SK-N-SH (cell line): ENCODE results near the gene ARHGAP4. TPM values are rescaled to one million over a fixed set of nuclear protein-coding genes. Genes with fewer than 3 reads are reported as not detected.

Experiments
- CTCF ChIA-PET: fragments of 300-600, 350-600 bp; formaldehyde crosslinking; extraction: SDS; loops from one replicate; lab custom pipeline; 2021; lab: Yijun Ruan, JAX
- POLR2A ChIA-PET: fragments of 350-600 bp; sonication (Branson Sonifier 250); formaldehyde crosslinking; extraction: SDS; loops from one replicate; lab custom pipeline; 2020; ENCODE audit warnings: antibody characterized with exemption, inconsistent platforms; lab: Yijun Ruan, JAX
- DNase-seq: peaks from one replicate; pipeline ENCODE4 v3.0.0; 2012
- H2AFZ ChIP-seq: fragments of 200-600 bp; sonication (generic); 2 replicates; pipeline ENCODE4 v1.8.1; 2016; ENCODE audit warnings: antibody characterized with exemption, mild to moderate bottlenecking, low read depth
- H3F3A ChIP-seq: fragments of 200-600 bp; sonication (generic); replicated peaks from 2 replicates; pipeline ENCODE3; 2016; ENCODE audit warnings: antibody characterized with exemption, mild to moderate bottlenecking; ENCODE audit not compliant: insufficient read depth
- H3K27ac ChIP-seq, 2 experiments: fragments of 200-500 bp in 1 of 2; fragments of 200-600 bp in 1 of 2; sonication (Bioruptor generic) in 1 of 2; sonication (generic), shearing (Covaris generic) in 1 of 2; 2 replicates each; pipeline versions ENCODE4 v1.5.1 to v1.6.1; 2014 to 2016; ENCODE audit warnings: low read depth in 2 of 2, inconsistent platforms in 1 of 2, low read length in 1 of 2, mild to moderate bottlenecking in 1 of 2, mixed read lengths in 1 of 2
- H3K27me3 ChIP-seq: fragments of 200-600 bp; sonication (generic), shearing (Covaris generic); 2 replicates; pipeline ENCODE4 v1.6.1; 2016; ENCODE audit warnings: mixed run types; ENCODE audit not compliant: insufficient read depth
- H3K36me3 ChIP-seq, 2 experiments: fragments of 200-500 bp in 1 of 2; fragments of 200-600 bp in 1 of 2; sonication (Bioruptor generic) in 1 of 2; sonication (generic) in 1 of 2; replicated peaks in 1 of 2; 2 replicates each; pipeline versions ENCODE3 to v1.5.1; 2014 to 2016; ENCODE audit warnings: low read length in 1 of 2, mild to moderate bottlenecking in 1 of 2; ENCODE audit not compliant: insufficient read depth in 2 of 2, control insufficient read depth in 1 of 2
- H3K4me1 ChIP-seq, 2 experiments: fragments of 200-500 bp in 1 of 2; fragments of 200-600 bp in 1 of 2; sonication (Bioruptor generic) in 1 of 2; sonication (generic), shearing (Covaris generic) in 1 of 2; 2 replicates each; pipeline versions ENCODE4 v1.5.1 to v1.6.1; 2014 to 2016; ENCODE audit warnings: low read depth in 1 of 2, low read length in 1 of 2, mixed run types in 1 of 2; ENCODE audit not compliant: insufficient read depth in 2 of 2, control insufficient read depth in 1 of 2
- H3K4me2 ChIP-seq: fragments of 200-600 bp; sonication (generic), shearing (Covaris generic); 2 replicates; pipeline ENCODE4 v1.6.1; 2017; ENCODE audit warnings: mixed run types
- H3K4me3 ChIP-seq, 2 experiments: fragments of 200-500 bp in 1 of 2; fragments of 200-600 bp in 1 of 2; sonication (Bioruptor generic) in 1 of 2; sonication (generic), shearing (Covaris generic) in 1 of 2; 2 replicates each; pipeline versions ENCODE4 v1.5.1 to v1.8.1; 2014 to 2016; ENCODE audit warnings: low read depth in 2 of 2, inconsistent platforms in 1 of 2, low read length in 1 of 2, mild to moderate bottlenecking in 1 of 2, mixed read lengths in 1 of 2, moderate library complexity in 1 of 2
- H3K79me2 ChIP-seq: fragments of 200-600 bp; sonication (generic); 2 replicates; pipeline ENCODE4 v1.8.1; 2017; ENCODE audit warnings: mild to moderate bottlenecking; ENCODE audit not compliant: insufficient read depth
- H3K9ac ChIP-seq: fragments of 200-600 bp; sonication (generic); 2 replicates; pipeline ENCODE4 v1.6.1; 2017; ENCODE audit warnings: mixed run types
- H3K9me2 ChIP-seq: fragments of 200-600 bp; sonication (generic); 2 replicates; pipeline ENCODE4 v1.6.1; 2017; ENCODE audit warnings: mixed run types
- H3K9me3 ChIP-seq: fragments of 200-600 bp; sonication (generic); 2 replicates; pipeline ENCODE4 v1.6.1; 2017; ENCODE audit warnings: mixed run types, mild to moderate bottlenecking, moderate library complexity
- H4K20me1 ChIP-seq: fragments of 200-600 bp; sonication (generic); 2 replicates; pipeline ENCODE4 v1.6.1; 2017; ENCODE audit warnings: mild to moderate bottlenecking, mixed run types; ENCODE audit not compliant: insufficient read depth
- ELF1 ChIP-seq: IDR thresholded peaks from 2 replicates; pipeline ENCODE4 v1.4.0; 2012
- EP300 ChIP-seq, 2 experiments: IDR thresholded peaks; 2 replicates each; pipeline versions ENCODE4 v1.4.0 to v1.6.1; 2012; ENCODE audit warnings: borderline replicate concordance in 1 of 2, low read depth in 1 of 2, low read length in 1 of 2
- EZH2phosphoT487 ChIP-seq: fragments of 200-600 bp; sonication (generic); IDR thresholded peaks from 2 replicates; pipeline ENCODE4 v1.6.1; 2017; ENCODE audit warnings: low read depth, mixed run types, mild to moderate bottlenecking, antibody characterized with exemption, moderate library complexity, borderline replicate concordance
- FOSL2 ChIP-seq: IDR thresholded peaks from 2 replicates; pipeline ENCODE4 v1.4.0; 2012; ENCODE audit warnings: low read depth, mild to moderate bottlenecking, moderate library complexity, borderline replicate concordance
- FOXJ3 ChIP-seq: sonication (generic); formaldehyde crosslinking; IDR thresholded peaks from 2 replicates; pipeline ENCODE4 v1.5.1; 2020; ENCODE audit warnings: mild to moderate bottlenecking, missing genetic modification reagents
- GABPA ChIP-seq: IDR thresholded peaks from 2 replicates; pipeline ENCODE4 v1.4.0; 2012; ENCODE audit warnings: low read depth, mild to moderate bottlenecking
- JUND ChIP-seq: IDR thresholded peaks from 2 replicates; pipeline ENCODE4 v1.4.0; 2012
- MEF2A ChIP-seq: IDR thresholded peaks from 2 replicates; pipeline ENCODE4 v1.4.0; 2012; ENCODE audit warnings: low read depth, borderline replicate concordance
- MXI1 ChIP-seq: IDR thresholded peaks from 2 replicates; pipeline ENCODE4 v1.6.1; 2012; ENCODE audit warnings: mild to moderate bottlenecking, low read depth, low read length, improper control_type of control experiment
- NRF1 ChIP-seq: IDR thresholded peaks from 2 replicates; pipeline ENCODE4 v1.6.1; 2012; ENCODE audit warnings: low read depth, mild to moderate bottlenecking, low read length
- RAD21 ChIP-seq: IDR thresholded peaks from 2 replicates; pipeline ENCODE4 v1.6.1; 2012; ENCODE audit warnings: mild to moderate bottlenecking, low read length
- RXRA ChIP-seq: IDR thresholded peaks from 2 replicates; pipeline ENCODE4 v1.4.0; 2012; ENCODE audit warnings: low read depth, mild to moderate bottlenecking, borderline replicate concordance
- TCF12 ChIP-seq: IDR thresholded peaks from 2 replicates; pipeline ENCODE4 v1.4.0; 2012
- WGBS: methylation state at CpG from one replicate; pipeline ENCODE4 v1.1.6; 2017; ENCODE audit warnings: low lambda C conversion rate; 5-methylcytosine and 5-hydroxymethylcytosine counted together
- polyA plus RNA-seq, 3 experiments: library from polyadenylated mRNA; depleted of rRNA; stranded (reverse); fragments of >200 nt; gene quantifications; 2 replicates each; pipeline ENCODE4 v1.2.3, GENCODE V29; 2012
- TF ChIP-seq, protein P1 (sequence below): IDR thresholded peaks from 2 replicates; pipeline ENCODE4; 2012

Gene ARHGAP4
- polyA plus RNA-seq, 1 of the 3 experiments (the other 2 are of a cell fraction) = 1.6 TPM

DNA sequence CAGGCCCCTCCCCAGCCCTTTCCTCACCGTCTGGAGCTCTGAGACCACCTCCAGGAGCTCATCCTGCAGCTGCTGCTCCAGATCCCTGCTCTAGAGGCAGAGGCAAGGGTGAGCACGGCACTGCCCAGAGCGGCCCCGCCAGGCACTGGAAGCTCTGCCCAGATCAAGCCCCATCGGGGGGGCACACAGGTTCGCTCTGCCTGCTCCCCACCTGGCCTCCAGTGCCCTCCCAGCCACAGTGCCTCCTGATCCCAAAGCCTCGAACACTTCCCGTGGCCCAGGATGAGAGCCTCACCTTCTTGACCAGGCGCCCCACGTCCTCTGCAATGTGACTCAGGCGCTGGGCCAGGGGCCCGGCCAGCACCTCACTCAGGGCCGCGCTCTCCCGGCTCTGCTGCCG is 5.0 kb downstream of the ARHGAP4 start:
- no peaks in the 10 kb centered on the region for H3K79me2 ChIP-seq
- POLR2A ChIA-PET = interaction anchor here (1.5 to 3.0 kb wide), 4 partner anchors 10 to 155 kb away, joined by 5 to 14 read pairs (median 9); partner anchors contain the start of genes IDH3G and SSR4
- H3K4me3 ChIP-seq = no peak overlapping the region
- CTCF ChIA-PET = interaction anchor here (0.9 to 16.7 kb wide), 9 partner anchors 12 to 161 kb away, joined by 3 to 271 read pairs (median 4); partner anchors contain the start of gene RENBP
- no peak overlapping the region for H3K4me2 ChIP-seq
- no peak overlapping the region for H2AFZ ChIP-seq
- peak; percentile 47 for DNase-seq
- TF ChIP-seq RXRA (no peak), FOSL2 (no peak), MXI1 (no peak)
- TF ChIP-seq, all 33 proteins: peak for 0
- WGBS = 61% methylated on average over 12 of the region's 16 CpGs
- H3K4me1 ChIP-seq = peaks cover 0 to 51% of the 10 kb centered on the region in 2 experiments; a peak in 1 of 4 replicates
- peaks cover 8% of the 10 kb centered on the region for H3F3A ChIP-seq
- H3K9ac ChIP-seq = no peak overlapping the region
- no peaks in the 10 kb centered on the region for H3K9me3 ChIP-seq
- no peaks in the 10 kb centered on the region for H4K20me1 ChIP-seq
- H3K9me2 ChIP-seq = no peaks in the 10 kb centered on the region
- H3K36me3 ChIP-seq = no peaks in the 10 kb centered on the region
- peak overlapping the region in 1 of 2 experiments; percentile 92; a peak in 2 of 4 replicates for H3K27ac ChIP-seq
- H3K27me3 ChIP-seq = peaks cover 44% of the 10 kb centered on the region

DNA sequence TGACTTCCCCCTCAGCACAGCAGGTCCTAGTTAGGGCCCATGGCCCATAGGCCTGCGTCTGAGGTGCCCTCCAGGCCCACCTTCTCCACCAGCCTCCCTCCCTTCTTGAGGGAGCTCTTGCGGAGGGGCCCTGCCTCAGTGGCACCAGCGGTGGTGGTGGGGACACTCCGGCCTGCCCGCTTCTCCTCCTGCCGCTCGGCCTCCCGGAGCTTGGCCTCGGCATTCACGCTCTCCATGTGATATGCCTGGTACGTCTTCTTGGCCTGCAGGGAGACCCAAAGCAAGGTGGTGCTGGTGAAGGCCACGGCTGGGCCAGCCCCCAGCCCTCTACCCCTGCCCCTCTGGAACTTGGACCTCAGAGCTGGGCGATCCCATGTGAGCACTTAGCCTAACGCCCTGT is 5.5 kb downstream of the ARHGAP4 start:
- Histone ChIP-seq H3K27me3 (peaks cover 44% of the 10 kb centered on the region), H3F3A (peaks cover 8% of the 10 kb centered on the region), H3K27ac (peak overlapping the region in 1 of 2 experiments; percentile 92; a peak in 2 of 4 replicates), H3K4me3 (no peak overlapping the region), H3K79me2 (no peaks in the 10 kb centered on the region), H3K9me3 (no peaks in the 10 kb centered on the region), H3K9ac (no peak overlapping the region), H3K4me1 (peaks cover 0 to 46% of the 10 kb centered on the region in 2 experiments; a peak in 1 of 4 replicates), H3K36me3 (no peaks in the 10 kb centered on the region), H3K9me2 (no peaks in the 10 kb centered on the region), H3K4me2 (no peak overlapping the region), H4K20me1 (no peaks in the 10 kb centered on the region), H2AFZ (no peak overlapping the region)
- ChIA-PET POLR2A (interaction anchor here (1.1 to 2.9 kb wide), 3 partner anchors 10 to 42 kb away, joined by 3 to 9 read pairs (median 9); no protein-coding TSS in a partner anchor), CTCF (interaction anchor here (1.0 to 16.7 kb wide), 5 partner anchors 11 to 160 kb away, joined by 3 to 271 read pairs (median 5); partner anchors contain the start of gene RENBP)
- WGBS = 70% methylated on average over 10 of the region's 14 CpGs
- TF ChIP-seq FOXJ3 (CRISPR knock-in tag) (no peak), EZH2phosphoT487 (no peak), EP300 (IDR thresholded peaks at IDR 0.05; ENCODE audit: borderline replicate concordance in 1 of 2, low read depth in 1 of 2, low read length in 1 of 2) (no peak), MEF2A (no peak), JUND (no peak), RAD21 (no peak), NRF1 (no peak), ELF1 (no peak), GABPA (no peak), TCF12 (no peak)
- TF ChIP-seq, protein P1, sequence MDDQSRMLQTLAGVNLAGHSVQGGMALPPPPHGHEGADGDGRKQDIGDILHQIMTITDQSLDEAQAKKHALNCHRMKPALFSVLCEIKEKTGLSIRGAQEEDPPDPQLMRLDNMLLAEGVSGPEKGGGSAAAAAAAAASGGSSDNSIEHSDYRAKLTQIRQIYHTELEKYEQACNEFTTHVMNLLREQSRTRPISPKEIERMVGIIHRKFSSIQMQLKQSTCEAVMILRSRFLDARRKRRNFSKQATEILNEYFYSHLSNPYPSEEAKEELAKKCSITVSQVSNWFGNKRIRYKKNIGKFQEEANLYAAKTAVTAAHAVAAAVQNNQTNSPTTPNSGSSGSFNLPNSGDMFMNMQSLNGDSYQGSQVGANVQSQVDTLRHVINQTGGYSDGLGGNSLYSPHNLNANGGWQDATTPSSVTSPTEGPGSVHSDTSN = no peak
- no peak for DNase-seq
